Peyer's patch (tissue), 4 donors: ENCODE measurements around the gene NSUN3.
A peak's percentile ranks its signal among the peaks of the same experiment; 100 is the strongest.

Source experiments
- POLR2A ChIP-seq, 2 donors: fragments of 450-650 bp; IDR thresholded peaks; one replicate each; pipeline ENCODE4 v1.5.1; 2017; ENCODE audit warnings: antibody characterized with exemption in 2 of 2, mild to moderate bottlenecking in 2 of 2, moderate library complexity in 2 of 2
- TF ChIP-seq, protein P1 (sequence below), 6 experiments: fragments of 450-650 bp in 4 of 6; fragments of 200-600 bp in 2 of 6; sonication (generic) in 1 of 6; IDR thresholded peaks; one replicate each; pipeline ENCODE4 v1.5.1; 2017 to 2019; ENCODE audit warnings: antibody characterized with exemption in 6 of 6, mild to moderate bottlenecking in 3 of 6, moderate library complexity in 1 of 6

DNA sequence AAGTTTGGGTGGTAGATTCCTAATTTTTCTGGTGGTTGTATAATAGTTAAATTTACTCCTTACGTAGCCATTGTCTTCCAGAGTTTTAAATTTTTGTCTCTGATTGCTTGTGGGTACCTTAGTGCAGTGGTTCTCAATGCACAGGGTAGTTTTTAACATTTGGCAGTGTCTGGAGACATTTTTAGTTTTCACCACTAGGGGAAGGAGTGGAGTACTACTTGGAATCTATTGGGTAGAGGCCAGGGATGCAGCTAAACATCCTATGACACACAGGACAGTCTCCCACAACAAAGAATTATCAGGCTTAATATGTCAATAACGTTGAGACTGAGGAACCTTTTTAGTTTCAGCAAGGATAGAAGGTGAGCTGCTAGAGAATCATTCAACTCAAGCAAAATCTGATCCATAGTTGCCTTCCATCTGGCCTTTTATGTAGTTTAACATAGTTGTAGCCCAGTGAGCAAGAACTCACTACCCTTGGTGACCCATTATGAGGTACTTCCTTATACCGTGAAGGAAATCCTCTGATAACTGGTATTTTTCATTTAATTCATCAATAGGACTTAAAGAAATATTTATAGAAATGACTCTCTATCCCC is 25.9 kb upstream of the NSUN3 start:
- TF ChIP-seq, protein P1, sequence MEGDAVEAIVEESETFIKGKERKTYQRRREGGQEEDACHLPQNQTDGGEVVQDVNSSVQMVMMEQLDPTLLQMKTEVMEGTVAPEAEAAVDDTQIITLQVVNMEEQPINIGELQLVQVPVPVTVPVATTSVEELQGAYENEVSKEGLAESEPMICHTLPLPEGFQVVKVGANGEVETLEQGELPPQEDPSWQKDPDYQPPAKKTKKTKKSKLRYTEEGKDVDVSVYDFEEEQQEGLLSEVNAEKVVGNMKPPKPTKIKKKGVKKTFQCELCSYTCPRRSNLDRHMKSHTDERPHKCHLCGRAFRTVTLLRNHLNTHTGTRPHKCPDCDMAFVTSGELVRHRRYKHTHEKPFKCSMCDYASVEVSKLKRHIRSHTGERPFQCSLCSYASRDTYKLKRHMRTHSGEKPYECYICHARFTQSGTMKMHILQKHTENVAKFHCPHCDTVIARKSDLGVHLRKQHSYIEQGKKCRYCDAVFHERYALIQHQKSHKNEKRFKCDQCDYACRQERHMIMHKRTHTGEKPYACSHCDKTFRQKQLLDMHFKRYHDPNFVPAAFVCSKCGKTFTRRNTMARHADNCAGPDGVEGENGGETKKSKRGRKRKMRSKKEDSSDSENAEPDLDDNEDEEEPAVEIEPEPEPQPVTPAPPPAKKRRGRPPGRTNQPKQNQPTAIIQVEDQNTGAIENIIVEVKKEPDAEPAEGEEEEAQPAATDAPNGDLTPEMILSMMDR (IDR thresholded peaks at IDR 0.05): peak in 4 of 6 experiments; percentile 39 to 60 (median 48)
- TF ChIP-seq POLR2A (IDR thresholded peaks at IDR 0.05): no peak
